Activated CD8-positive, alpha-beta memory T cell treated with anti-CD3 and anti-CD28 coated beads, Interleukin-2, amount 50 U/mL, for 1 hour (primary cell): ENCODE results near the gene STK4.
"Not testable (repeated sequence)": the region's sequence is repeated elsewhere in the genome, so short reads cannot be mapped to it uniquely, and the experiment has no call there.

ENCODE experiments used
- DNase-seq: peaks from one replicate; pipeline ENCODE4 v3.0.0-alpha.2; 2020; ENCODE audit errors: extremely low read depth

The STK4 gene

DNA sequence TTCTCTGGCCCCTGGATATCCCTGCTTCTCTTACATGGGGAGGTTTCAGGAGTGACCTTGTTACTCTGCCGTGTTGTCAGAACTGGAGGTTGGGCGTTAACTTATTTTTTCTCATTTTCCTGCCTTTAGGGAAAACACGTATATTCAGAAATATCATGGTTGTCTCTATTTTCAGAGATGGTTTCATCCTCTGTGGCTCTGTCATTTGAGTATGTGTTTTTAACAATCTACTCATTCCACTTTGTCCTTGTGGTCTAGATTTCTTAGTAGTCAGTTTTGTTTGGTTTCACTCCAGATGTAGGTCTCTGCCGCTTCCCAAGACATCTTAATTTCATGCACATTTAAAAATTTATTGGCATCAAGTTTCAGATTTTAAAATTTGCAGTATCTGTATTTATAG lies 88.7 kb downstream of the STK4 start:
- DNase-seq = no peak

DNA sequence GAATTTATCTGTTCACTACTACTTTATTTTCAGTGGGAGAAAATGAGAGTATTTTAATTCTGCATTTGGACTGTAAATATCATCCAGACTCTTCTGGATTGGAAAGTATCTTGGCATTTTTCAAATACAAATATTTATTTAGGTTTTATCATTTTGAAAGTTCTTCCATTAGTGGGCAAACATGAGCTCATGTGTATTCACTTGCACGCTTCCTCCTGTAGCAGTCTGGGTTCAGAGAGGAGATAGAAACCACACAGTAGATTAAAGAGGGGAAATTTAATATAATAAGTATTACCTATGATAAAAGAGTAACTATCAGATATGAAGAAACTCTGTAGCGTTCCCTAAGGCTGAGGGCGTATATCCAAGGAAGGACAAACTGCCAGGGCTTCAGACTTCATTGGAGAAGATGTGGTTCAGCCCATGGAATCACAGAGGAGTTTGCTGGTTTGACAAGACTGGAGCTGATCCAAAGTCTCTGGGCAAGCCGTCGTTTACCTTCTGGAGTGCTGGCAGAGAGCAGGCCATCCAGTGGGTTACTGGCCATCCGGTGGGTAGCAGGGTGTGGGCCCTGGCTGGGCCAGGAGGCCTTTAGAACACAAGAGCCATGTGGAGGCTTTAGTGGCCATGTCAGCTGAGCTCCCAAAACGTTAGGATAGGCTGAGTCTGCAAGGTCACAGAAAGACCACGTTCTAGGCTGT lies 90.3 kb downstream of the STK4 start:
- no peak for DNase-seq

DNA sequence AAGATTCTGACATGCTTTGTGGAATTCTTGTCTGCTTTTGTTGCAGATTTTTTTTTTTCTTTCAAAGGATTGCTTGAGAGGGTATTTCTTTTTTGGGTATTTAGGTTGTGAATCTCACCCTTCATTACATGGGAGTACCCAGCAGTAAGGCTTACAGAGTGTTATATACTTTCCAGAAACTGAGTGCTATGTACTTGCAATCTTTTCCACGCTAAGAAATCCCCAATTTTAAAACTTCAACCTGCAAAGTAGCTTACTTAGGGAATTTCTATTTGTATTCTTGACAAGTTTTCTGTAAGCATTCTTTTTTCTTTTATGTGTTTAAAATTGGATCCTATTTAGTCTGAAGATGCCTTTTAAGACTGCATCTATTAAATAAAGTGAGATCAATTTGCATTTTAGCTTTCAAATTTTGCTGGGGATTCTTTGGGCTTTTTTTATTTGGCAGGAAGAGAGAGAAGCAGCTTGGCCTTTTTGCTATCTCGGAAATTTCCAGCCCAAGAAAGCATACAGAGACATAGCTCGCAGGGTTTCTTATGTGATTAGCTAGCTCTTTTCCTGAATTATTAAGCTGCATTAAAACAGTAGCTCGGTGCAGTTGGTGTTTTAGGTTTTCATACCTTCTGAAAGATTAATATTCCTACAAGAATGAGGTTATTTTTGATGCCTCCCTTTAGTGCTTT lies 92.0 kb downstream of the STK4 start:
- no peak for DNase-seq

DNA sequence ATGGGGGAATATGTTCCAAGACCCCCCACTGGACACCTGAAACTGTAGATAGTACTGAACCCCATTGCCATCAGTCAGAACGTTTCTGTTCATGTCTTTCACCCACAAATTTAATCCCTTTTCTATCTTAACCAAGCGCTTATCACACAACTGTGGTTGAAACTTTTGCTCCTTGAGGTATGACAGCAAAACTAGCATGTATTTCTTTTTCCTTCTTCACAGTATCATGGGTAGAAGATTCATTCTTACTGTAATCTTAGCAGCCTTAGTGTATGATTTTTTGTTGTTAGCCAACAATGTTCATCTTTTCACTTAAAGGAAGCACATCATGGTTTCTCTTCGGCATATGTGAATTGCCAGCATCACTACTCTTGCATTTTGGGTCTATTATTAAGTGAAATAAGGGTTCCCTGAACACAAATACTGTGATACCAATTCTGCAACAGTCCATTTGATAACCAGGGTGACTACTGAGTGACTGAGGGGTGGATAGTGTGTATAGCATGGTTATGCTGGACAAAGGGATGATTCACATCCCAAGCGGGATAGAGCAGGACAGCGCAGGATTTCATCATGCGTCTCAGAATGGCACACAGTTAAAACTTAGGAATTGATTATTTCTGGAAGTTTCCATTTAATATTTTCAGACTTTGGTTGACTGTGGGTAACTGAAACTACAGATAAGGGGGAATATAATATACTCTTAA lies 92.9 kb downstream of the STK4 start:
- DNase-seq = no peak

DNA sequence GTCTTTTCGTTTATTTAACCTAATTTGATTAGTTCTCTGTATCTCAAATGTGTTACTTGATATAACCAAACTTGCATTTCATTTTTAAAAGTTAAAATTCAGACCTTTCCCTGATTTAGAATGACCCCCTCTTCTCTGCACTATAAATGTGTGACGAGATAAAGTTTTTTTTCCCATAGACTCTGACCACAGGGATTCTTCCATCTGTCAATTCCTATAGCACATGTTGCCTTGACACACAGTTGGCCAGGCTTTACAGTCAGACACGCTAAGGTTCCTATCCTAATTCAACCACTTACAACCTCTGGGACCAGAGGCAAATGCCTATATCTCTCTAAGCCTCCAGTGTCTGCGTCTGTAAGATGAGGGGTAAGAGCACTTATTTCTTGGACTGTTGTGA lies 94.0 kb downstream of the STK4 start:
- no peak for DNase-seq

DNA sequence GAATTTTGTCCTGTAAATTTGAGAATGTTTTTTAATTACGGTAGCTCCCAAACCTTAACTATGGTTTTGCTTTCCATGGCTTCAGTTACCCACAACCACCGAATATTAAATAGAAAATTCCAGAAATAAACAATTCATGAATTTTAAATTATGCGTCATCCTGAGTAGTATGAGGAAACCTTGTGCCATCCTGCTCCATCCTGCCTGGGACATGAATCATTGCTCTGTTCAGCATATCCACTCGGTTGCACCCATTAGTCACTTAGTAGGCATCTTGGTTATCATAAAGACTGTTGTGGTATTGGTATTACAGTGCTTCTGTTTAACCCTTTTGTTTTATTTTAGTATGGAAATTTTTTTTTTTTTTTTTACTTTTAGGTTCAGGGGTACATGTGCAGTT lies 94.9 kb downstream of the STK4 start:
- no peak for DNase-seq

DNA sequence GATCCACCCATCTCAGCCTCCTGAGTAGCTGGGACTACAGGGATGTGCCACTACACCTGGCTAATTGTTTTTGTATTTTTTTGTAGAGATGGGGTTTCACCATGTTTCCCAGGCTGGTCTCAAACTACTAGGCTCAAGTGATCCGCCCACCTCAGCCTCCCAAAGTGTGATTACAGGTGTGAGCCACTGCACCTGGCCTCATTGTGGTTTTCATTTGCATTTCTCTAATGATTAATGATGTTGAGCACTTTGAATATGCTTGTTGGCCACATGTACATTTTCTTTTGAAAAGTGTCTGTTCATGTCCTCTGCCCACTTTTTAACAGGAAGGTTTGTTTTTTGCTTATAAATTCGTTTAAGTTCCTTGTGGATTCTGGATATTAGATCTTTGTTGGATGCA lies 96.8 kb downstream of the STK4 start:
- not testable (repeated sequence) for DNase-seq

DNA sequence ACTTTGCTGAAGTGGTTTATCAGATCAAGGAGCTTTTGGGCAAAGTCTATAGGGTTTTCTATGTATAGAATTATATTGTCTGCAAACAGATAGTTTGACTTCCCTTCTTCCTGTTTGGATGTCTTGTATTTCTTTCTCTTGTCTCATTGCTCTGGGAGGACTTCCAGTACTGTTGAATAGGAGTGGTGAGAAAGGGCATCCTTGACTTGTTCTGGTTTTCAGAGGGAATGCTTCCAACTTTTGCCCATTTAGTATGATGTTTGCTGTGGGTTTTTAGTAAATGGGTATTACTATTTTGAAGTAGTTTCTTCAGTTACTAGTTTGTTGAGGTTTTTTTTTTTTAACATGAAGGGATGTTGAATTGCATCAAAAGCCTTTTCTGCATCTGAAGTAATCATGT lies 98.5 kb downstream of the STK4 start:
- DNase-seq = no peak

DNA sequence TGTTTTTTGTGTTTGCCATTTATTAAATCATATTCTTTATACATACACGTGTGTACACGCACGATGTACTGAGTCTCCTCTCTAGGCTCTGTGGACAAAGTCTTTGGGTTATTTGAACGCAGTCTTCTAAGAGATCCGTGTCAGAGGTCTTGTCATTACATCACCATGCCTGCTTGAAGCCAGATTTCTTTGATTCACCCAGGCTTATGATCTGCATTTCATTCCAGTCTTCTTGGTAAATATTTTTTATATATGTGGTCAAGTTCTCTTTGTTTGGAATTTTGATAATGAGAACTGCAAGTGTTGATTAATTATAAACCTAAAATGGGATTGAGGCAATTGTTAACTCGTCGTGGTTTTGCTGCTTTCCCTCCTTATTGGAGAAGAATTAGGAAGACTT lies 100.1 kb downstream of the STK4 start:
- DNase-seq = no peak

DNA sequence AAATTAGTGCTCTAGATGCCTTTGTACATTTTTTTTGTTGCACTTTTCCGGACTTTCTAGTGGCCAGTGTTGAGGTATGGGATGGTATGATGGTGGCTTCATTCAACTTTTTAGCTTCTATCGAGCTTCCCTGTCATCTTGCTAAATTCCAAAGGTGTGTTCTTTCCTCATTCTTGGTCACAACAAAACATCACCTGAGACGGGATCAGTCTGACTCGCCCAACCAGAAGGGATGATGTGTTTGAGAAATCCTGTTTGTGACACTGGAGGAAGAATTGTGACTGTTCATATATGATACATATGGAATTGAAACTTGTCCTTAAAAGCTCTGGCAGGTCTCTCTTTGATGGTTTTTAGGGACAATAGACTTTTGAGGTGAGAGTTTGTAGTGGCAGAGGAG lies 100.8 kb downstream of the STK4 start:
- DNase-seq = no peak

DNA sequence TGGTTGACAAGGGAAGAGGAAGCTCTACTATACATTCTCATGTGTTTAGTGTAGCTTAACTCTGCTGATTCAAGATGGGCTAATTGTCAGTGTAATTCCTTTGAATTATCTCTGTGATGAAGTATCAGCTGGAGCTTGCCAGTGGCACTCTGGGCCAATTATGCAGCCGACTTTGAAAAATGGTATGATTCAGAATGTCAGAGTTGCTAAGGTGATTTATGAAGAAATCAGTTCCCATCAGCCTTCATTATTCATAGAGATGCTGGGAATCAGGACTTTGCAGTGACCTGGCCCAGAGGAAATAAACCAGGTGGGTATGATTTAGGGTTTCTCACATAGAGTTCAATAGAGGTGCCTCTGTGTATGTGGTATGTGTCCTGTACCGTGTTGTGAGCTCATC lies 101.2 kb downstream of the STK4 start:
- no peak for DNase-seq

DNA sequence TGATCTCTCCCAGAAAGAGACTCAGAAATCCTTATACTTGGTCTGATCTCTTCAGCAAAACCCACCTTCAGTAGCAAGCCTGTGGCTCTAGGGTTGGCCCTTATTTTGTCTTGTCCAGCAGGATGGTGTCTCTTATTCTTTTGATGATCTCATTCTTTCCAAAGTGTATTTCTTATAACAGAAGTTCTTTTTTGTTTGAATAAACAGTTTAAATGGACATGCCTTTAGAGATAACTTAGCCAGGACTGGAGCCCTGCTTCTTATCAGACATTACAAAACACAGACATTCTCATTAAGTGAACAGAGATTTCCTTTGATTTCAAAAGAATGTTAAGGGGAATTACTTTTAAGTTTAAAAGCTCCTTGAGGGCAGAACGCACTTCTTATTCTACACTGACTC lies 102.9 kb downstream of the STK4 start:
- DNase-seq = no peak

DNA sequence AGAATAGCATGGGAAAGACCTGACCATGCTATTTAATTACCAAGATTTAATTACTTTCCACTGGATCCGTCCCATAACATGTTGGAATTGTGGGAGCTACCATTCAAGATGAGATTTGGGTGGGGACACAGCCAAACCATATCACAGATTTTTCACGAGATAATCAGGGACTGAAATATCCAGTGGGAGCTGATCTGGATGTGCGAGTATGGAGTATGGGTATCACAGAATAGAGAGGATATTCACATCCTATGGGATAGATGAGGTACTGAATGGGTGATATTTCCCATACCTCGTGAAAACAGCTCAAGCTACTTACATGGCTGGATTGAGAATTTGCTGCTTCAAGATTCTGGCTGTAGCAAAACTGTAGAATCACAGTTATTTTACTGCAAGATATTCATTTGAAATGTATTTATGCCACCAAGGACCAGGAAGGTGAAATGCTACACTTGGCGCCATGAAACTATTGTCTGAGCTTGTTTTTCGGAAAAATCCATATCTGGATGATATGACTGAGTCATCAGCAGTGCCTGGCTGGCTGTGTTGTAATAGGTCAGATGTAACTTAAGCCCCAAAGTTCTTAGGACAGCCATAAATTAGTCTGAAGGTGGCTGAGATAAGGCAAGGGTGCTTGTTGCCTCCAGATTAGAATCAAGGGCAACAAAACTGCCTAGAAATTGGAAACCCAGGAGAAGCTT lies 104.8 kb downstream of the STK4 start:
- DNase-seq = no peak

DNA sequence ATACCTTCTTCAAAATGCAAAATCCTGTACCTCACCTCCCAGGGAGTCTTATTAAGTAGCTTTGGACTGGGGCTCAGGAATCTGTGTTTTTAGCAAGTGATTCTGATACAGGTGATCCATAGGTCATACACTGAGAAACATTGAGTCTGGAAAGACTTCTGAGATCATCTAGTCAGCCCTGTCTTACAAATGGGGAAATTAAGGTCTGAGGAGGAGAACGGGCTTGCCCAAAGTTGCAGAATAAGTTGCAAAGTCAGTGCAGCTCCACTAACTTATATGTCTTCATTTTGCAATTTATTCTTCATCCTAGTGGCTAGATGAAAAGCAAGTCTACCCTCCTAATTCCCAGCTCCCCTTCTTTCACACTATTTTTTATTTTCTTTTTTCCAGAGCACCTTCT lies 105.8 kb downstream of the STK4 start:
- no peak for DNase-seq

DNA sequence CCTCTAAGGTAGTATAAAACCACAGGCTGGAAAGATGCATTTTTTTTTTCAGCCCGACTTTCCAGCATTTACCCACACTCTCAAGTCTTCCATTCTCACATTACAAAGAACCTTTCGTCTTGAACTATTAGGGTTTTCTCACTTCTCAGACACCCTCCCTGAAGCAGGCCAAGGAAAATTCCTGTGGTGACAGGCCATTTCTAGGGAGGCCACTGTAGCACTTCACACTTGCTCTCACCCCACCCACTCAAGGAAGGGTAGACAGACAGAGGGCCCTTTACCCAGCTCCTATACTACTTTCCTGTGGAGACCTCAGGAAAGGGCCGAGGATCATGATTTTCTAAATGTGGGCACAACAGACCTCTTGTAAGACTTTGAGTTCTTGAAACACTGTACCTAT lies 106.9 kb downstream of the STK4 start:
- DNase-seq = no peak

DNA sequence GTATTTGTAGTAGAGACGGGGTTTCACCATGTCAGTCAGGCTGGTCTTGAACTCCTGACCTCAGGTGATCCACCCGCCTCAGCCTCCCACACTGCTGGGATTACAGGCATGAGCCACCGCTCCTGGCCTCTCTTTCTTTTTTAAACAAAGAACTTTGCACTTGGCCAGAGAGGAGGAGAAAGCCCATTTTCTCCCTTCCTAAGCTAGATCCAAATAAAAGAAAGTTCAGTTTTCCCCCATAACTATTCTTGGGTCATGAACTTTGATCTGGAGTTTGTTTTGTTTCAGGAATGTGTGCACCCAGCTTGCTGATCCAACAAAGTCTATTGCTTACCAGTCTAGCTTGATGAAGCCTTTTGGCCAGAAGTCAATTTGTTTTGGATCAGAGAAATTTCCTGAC lies 111.2 kb downstream of the STK4 start:
- DNase-seq = no peak

DNA sequence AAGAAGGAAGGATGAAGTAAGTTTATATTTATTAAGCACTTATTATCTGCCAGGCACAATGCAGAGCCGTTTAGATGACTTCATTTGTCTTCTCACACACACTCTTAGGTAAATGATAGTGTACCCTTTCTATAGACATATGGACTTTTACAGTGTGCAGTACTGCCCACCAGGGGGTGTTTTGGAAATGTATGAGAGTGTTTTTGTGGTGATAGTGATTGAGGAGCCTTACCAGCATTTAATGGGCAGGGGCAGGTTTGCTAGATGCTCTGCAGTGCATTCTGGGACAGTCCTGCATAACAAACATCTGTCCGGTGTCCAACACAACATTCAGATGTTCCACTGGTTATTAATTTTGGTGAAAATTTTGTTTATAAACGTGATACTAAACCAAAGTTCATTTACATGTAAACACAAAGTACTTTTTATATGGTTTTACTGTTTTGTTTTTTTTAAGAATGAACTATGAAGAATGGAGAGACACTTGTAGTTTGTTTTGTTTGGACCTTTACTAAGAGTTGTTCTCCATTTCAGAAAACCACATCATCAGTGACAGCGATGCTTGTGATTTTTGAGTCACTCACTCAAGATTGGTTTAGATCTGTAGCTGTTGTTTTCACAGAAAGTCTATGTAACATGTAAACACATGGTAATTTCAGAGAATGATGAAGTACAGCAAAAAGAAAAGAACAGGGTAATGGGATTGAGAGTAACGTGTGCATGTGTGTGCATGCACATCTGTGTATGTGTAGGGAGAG lies 114.7 kb downstream of the STK4 start:
- no peak for DNase-seq

DNA sequence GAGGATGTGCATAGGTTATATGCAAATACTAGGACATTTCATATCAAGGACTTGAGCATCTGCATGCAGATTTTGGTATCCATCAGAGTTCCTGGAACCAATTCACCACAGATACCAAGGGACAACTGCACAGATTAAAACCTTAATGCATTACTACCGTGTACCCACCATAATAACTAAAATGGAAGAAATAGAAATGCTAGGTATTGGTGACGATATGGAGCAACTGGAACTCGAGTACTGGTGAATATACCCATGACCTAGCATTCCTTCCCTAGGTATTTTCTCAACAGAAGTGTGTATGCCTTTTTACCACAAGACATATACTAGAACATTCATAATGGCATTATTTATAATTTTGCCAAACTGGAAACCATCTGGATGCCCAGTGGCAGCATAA lies 116.2 kb downstream of the STK4 start:
- DNase-seq = no peak

DNA sequence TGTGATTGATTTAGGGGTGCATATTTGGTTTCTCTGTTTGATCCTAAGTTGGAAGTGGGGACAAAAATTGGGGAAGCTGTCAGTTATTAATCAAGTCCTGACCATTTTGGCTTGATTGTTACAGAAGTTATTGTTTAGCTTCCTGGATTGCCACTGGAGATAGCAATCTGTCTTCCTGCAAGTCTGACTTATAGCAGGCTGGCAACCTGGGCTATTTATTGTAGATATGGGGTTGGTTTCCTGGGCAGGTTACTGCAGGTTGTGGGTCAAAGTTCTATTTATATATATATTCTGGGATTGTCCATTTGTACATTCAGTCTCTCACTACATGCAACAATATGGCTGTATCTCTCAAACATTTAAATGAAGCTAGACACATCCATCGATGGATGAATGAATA lies 116.8 kb downstream of the STK4 start:
- DNase-seq = no peak

DNA sequence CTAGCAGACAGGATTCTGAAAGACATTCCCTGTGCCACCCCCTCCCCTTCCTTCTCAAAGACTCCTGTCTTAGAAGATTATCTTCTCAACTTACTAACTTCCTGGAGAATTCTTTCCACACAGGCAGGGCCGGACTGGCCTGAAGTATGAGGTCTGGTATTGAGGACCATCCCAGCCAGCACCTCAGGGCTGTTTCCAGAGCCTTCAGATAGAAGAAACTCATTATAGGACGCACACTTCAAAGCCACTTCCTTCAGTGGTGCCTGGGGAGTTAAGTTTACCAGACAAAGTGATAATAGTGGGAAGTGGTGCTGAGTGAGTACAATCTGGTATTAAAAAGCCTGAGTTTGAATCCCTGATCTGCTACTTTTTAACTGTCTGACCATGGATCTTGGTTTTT lies 119.0 kb downstream of the STK4 start:
- DNase-seq = no peak

DNA sequence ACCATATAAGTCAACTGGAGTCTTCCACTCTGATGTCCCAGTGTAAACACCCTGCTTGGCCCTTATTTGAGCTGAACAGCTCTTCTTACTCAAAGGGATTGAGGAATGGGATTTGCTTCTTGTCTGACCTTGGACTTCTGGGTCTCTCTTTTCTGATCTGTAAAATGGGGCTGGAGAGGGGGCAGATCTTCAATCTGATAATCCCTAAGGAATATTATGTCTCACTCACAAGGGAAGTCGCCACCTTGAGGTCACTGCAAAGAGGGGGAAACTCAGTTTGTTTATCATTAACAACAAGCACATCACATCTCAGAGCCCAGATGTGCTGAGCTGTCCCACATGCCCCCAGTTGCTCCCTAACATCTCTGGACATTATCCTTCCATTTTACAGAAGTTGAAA lies 119.6 kb downstream of the STK4 start:
- DNase-seq = no peak
